Breast epithelium (tissue), 4 donors: Measurements from ENCODE around the gene RRP36. TPM values are rescaled to one million over a fixed set of nuclear protein-coding genes. Genes with fewer than 3 reads are reported as not detected.

Experiments
- DNase-seq, 2 donors: peaks; one replicate each; pipeline ENCODE4 v3.0.0-alpha.2; 2019; ENCODE audit warnings: low spot score in 2 of 2
- H3K27ac ChIP-seq, 2 donors: fragments of 200-600 bp; sonication (generic) in 1 of 2; one replicate each; pipeline ENCODE4 v1.5.1; 2016 to 2019; ENCODE audit warnings: mild to moderate bottlenecking in 1 of 2
- H3K27me3 ChIP-seq, 2 donors: fragments of 200-600 bp; sonication (generic) in 1 of 2; one replicate each; pipeline versions ENCODE4 v1.5.1 to v1.6.0; 2017 to 2019; ENCODE audit warnings: control low read depth in 1 of 2, mild to moderate bottlenecking in 1 of 2
- H3K36me3 ChIP-seq: fragments of 200-600 bp; one replicate; pipeline ENCODE4 v1.5.1; 2019
- H3K4me1 ChIP-seq, 2 donors: fragments of 200-600 bp; sonication (generic); one replicate each; pipeline ENCODE4 v1.5.1; 2016 to 2019; ENCODE audit warnings: control low read depth in 1 of 2
- H3K4me3 ChIP-seq, 3 donors: fragments of 200-600 bp; sonication (generic); 1 replicate in 2 of 3; 2 replicates in 1 of 3; pipeline ENCODE4 v1.5.1; 2016 to 2019; ENCODE audit warnings: mild to moderate bottlenecking in 3 of 3, moderate library complexity in 2 of 3
- H3K9me3 ChIP-seq, 2 donors: fragments of 200-600 bp; sonication (generic) in 1 of 2; one replicate each; pipeline ENCODE4 v1.5.1; 2016 to 2019; ENCODE audit warnings: control low read depth in 1 of 2
- CTCF ChIP-seq, 3 donors: fragments of 450-650 bp; IDR thresholded peaks; one replicate each; pipeline ENCODE4 v1.5.1; 2016 to 2017; ENCODE audit warnings: antibody characterized with exemption in 3 of 3, mild to moderate bottlenecking in 3 of 3, moderate library complexity in 3 of 3
- POLR2A ChIP-seq: fragments of 450-650 bp; IDR thresholded peaks from one replicate; pipeline ENCODE4 v1.6.1; 2016; ENCODE audit warnings: antibody characterized with exemption, mild to moderate bottlenecking, moderate library complexity
- POLR2AphosphoS5 ChIP-seq, 3 donors: sonication (generic); formaldehyde crosslinking; IDR thresholded peaks; one replicate each; pipeline ENCODE4 v1.6.1; 2017; ENCODE audit warnings: antibody characterized with exemption in 3 of 3
- intact Hi-C: fragments of 100-400 bp; cut with DNase I; formaldehyde crosslinking; loops from one replicate; pipeline ENCODE4 v1.15.1; 2023; ENCODE audit warnings: low total_unique reads
- total RNA-seq, 3 donors: library from RNA; depleted of rRNA; stranded (reverse); fragments of >200 nt; gene quantifications; one replicate each; pipeline ENCODE4 v1.1.0, GENCODE V29; 2016

RRP36 gene
- total RNA-seq, 3 donors from 2014 or later: 48.8 to 69.2 (median 56.3) TPM

GRCh38 chr6:43019152-43019551 lies 2.3 kb upstream of the RRP36 start:
- H3K36me3 ChIP-seq: peaks cover 7% of the 10 kb centered on the region

GRCh38 chr6:43020052-43020705 lies 1.2 kb upstream of the RRP36 start:
- H3K36me3 ChIP-seq: peaks cover 7% of the 10 kb centered on the region
- intact Hi-C loops: no loop called here
- H3K9me3 ChIP-seq: no peaks in the 10 kb centered on the region
- peaks cover 2 to 21% of the 10 kb centered on the region in 2 donors for H3K4me1 ChIP-seq
- no peak for DNase-seq
- peak overlapping the region; percentile 86 to 92 for H3K27ac ChIP-seq
- H3K27me3 ChIP-seq: no peaks in the 10 kb centered on the region
- H3K4me3 ChIP-seq: no peak overlapping the region
- TF ChIP-seq CTCF (IDR thresholded peaks at IDR 0.05) (no peak), POLR2A (no peak), POLR2AphosphoS5 (IDR thresholded peaks at IDR 0.05) (no peak)

More at GRCh38 chr6:43019152-43019551, 2.3 kb upstream of the RRP36 start:
- no peak overlapping the region for H3K27ac ChIP-seq
- intact Hi-C loops: no loop called here
- TF ChIP-seq CTCF (IDR thresholded peaks at IDR 0.05) (no peak), POLR2A (no peak), POLR2AphosphoS5 (IDR thresholded peaks at IDR 0.05) (no peak)
- no peak overlapping the region for H3K4me3 ChIP-seq
- peaks cover 4 to 26% of the 10 kb centered on the region in 2 donors for H3K4me1 ChIP-seq
- no peaks in the 10 kb centered on the region for H3K9me3 ChIP-seq
- no peak for DNase-seq
- H3K27me3 ChIP-seq: no peaks in the 10 kb centered on the region

DNA sequence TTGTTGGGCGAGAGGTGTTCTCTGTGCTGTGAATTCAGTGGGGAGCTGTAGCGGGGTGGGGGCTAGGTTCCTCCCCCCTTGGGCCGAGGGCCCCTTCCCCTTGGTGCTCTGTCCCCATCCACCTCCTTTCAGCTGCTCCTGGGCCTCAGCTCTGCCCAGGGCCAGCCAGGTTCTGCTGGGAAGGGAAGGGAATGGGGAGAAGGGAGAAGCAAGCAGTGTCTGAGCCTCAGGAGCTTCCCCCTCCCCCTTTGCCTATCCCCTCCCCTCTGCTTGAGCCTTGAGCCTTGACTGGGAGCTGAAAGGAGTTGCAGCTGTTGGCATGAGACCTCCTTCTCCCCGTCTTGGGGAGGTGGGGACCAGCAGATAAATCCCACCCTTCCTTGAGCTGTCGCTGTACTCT lies 576 bp upstream of the RRP36 start:
- peaks cover 0 to 16% of the 10 kb centered on the region in 2 donors for H3K4me1 ChIP-seq
- peak overlapping the region; percentile 58 to 94 (median 93) for H3K4me3 ChIP-seq

GRCh38 chr6:43024436-43024835 lies 3.0 kb downstream of the RRP36 start:
- no peak for DNase-seq
- no peak for TF ChIP-seq POLR2AphosphoS5 (IDR thresholded peaks at IDR 0.05)
- TF ChIP-seq CTCF (IDR thresholded peaks at IDR 0.05): no peak
- TF ChIP-seq POLR2A: no peak
- intact Hi-C loops: no loop called here
- no peak overlapping the region for H3K27ac ChIP-seq
- H3K36me3 ChIP-seq: peaks cover 6% of the 10 kb centered on the region
- H3K9me3 ChIP-seq: no peaks in the 10 kb centered on the region
- H3K27me3 ChIP-seq: no peaks in the 10 kb centered on the region
- no peaks in the 10 kb centered on the region for H3K4me1 ChIP-seq
- no peak overlapping the region for H3K4me3 ChIP-seq

More for the DNA sequence above, 576 bp upstream of the RRP36 start:
- Histone ChIP-seq H3K27me3 (no peaks in the 10 kb centered on the region), H3K36me3 (peaks cover 7% of the 10 kb centered on the region), H3K27ac (peak overlapping the region; percentile 86 to 92), H3K9me3 (no peaks in the 10 kb centered on the region)
- no peak for DNase-seq
- no peak for TF ChIP-seq CTCF (IDR thresholded peaks at IDR 0.05)
- peak; percentile 7 for TF ChIP-seq POLR2A
- intact Hi-C loops: no loop called here

DNA sequence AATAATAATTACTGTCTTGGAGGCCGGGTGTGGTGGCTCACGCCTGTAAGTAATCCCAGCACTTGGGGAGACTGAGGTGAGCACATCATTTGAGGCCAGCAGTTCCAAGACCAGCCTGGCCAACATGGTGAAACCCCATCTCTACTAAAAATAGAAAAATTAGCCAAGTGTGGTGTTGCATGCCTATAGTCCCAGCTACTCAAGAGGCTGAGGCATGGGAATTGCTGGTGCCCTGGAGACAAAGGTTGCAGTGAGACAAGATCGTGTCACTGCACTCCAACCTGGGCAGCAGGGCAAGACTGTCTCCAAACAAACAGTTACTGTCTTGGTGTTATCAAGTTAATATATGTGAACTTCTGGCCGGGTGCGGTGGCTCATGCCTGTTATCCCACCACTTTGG lies 4.9 kb downstream of the RRP36 start:
- no peak overlapping the region for H3K4me3 ChIP-seq
- TF ChIP-seq POLR2AphosphoS5 (IDR thresholded peaks at IDR 0.05): no peak
- no peak for TF ChIP-seq POLR2A
- TF ChIP-seq CTCF (IDR thresholded peaks at IDR 0.05): no peak
- no peaks in the 10 kb centered on the region for H3K27me3 ChIP-seq
- no peaks in the 10 kb centered on the region for H3K4me1 ChIP-seq
- intact Hi-C loops: no loop called here
- H3K27ac ChIP-seq: no peak overlapping the region
- H3K36me3 ChIP-seq: peaks cover 6% of the 10 kb centered on the region
- H3K9me3 ChIP-seq: no peaks in the 10 kb centered on the region
- DNase-seq: no peak
